DND-41 (cell line): ENCODE measurements around the gene LARP4B.

Experiments
- CTCF ChIP-seq: IDR thresholded peaks from 2 replicates; pipeline ENCODE4 v1.5.1; 2012; ENCODE audit warnings: borderline replicate concordance, low read length, moderate library complexity, mild to moderate bottlenecking; ENCODE audit not compliant: poor library complexity, severe bottlenecking; ENCODE audit errors: extremely low read depth
- EZH2 ChIP-seq: IDR thresholded peaks from 3 replicates; pipeline ENCODE4 v1.6.1; 2012; ENCODE audit warnings: borderline replicate concordance, low read depth, mild to moderate bottlenecking, moderate library complexity, low read length, inconsistent platforms; ENCODE audit not compliant: severe bottlenecking

GRCh38 chr10:958106-958505, 26.6 kb upstream of the LARP4B start:
- no peak for TF ChIP-seq CTCF
- TF ChIP-seq EZH2 = no peak
